HG03045 (cell line): ENCODE data around the gene GH2.

Source experiments
- ATAC-seq: cut with Tn5 transposase; IDR thresholded peaks from one replicate; pipeline ENCODE4 v1.9.1; 2021; ENCODE audit warnings: mild to moderate bottlenecking, moderate library complexity; ENCODE audit not compliant: unreplicated experiment

GH2 gene

GRCh38 chr17:63842540-63843386 is 39.0 kb downstream of the GH2 start, which contains the start of gene SMARCD2:
TSS of gene SMARCD2 (minus strand) at chr17:63842685. CDS start at chr17:63842674, 11 bp downstream.
- peak; percentile 81 for ATAC-seq

GRCh38 chr17:63842173-63842539 is 39.6 kb downstream of the GH2 start:
- ATAC-seq = peak; percentile 32

GRCh38 chr17:63841350-63842172 is 40.2 kb downstream of the GH2 start:
- no peak for ATAC-seq

GRCh38 chr17:63840591-63841349 is 41.0 kb downstream of the GH2 start:
- ATAC-seq = no peak

- ATAC-seq = no peak
Observed at GRCh38 chr17:63838631-63839171, 43.0 kb downstream of the GH2 start.

GRCh38 chr17:63837962-63838600 is 43.7 kb downstream of the GH2 start:
- ATAC-seq = no peak

GRCh38 chr17:63837480-63837879 is 44.3 kb downstream of the GH2 start:
- no peak for ATAC-seq

- no peak for ATAC-seq
Observed at GRCh38 chr17:63836811-63837210, 44.9 kb downstream of the GH2 start.

- ATAC-seq = no peak
Observed at GRCh38 chr17:63835167-63835720, 46.5 kb downstream of the GH2 start.

- peak; percentile 46 for ATAC-seq
Observed at GRCh38 chr17:63834431-63835166, 47.1 kb downstream of the GH2 start.

- ATAC-seq = no peak
Observed at GRCh38 chr17:63833741-63834373, 47.9 kb downstream of the GH2 start.

- no peak for ATAC-seq
Observed at GRCh38 chr17:63833026-63833740, 48.6 kb downstream of the GH2 start.

- ATAC-seq = no peak
Observed at GRCh38 chr17:63832455-63832854, 49.3 kb downstream of the GH2 start.

- no peak for ATAC-seq
Observed at GRCh38 chr17:63832014-63832413, 49.7 kb downstream of the GH2 start.

GRCh38 chr17:63831505-63831904 is 50.2 kb downstream of the GH2 start:
- ATAC-seq = no peak

GRCh38 chr17:63830904-63831491 is 50.7 kb downstream of the GH2 start:
- ATAC-seq = no peak

GRCh38 chr17:63830278-63830677 is 51.5 kb downstream of the GH2 start:
- no peak for ATAC-seq
